ENCODE results near the gene KRT84. TPM values are rescaled to one million over a fixed set of nuclear protein-coding genes. Genes with fewer than 3 reads are reported as not detected.

The KRT84 gene
- polyA plus RNA-seq, 3 donors: not detected

DNA sequence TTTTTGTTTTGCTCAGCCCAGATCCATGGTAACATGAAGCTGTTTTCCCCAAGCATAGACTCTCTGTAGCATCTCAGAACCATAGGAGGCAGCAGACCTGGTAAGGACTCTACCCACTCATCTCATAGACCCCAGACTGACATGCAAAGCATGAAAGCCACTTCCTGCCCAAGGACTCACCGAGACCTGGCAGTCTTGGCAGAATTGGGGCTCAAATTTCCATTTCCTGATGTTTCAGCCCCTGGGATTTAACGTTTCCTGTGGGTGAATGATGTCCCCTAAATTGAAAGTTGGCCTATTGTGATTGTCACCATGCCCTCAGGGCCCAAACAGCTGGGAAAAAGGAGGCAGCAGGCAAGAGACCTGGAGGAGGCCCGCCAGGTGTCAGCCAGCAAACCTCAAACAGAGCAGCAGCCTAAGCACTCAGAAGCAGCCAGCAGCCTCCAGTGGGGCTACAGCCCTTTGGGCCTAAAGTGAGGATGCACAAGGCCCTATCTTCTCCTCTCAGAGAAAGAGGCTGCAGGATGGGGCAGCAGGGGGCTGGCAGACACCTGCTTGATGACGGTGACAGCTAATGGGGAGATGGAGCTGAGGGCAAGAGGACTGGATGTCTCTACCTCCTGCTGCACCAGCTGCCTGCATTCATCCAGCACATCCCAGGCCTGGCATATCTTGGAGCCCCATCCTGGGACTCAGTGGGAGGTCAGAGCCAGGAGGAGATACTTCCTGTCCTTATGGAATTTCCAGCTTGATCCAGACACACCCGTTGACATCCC is 26.7 kb downstream of the KRT84 start:
- Histone ChIP-seq H3K36me3 (replicated peaks in 1 of 2; ENCODE audit: control insufficient read depth in 1 of 2, insufficient read depth in 2 of 2, low read length in 2 of 2) (no peaks in the 10 kb centered on the region), H3K9ac (ENCODE audit: insufficient read depth, low read length, poor library complexity, severe bottlenecking) (no peak overlapping the region), H3K4me1 (ENCODE audit: control insufficient read depth in 1 of 2, insufficient read depth in 2 of 2, low read length in 2 of 2) (no peaks in the 10 kb centered on the region), H3K4me2 (replicated peaks; ENCODE audit: extremely low read depth, low read length, poor library complexity, severe bottlenecking) (no peak overlapping the region), H4K20me1 (ENCODE audit: insufficient read depth, low read length) (no peaks in the 10 kb centered on the region), H3K9me3 (replicated peaks in 1 of 2; ENCODE audit: control insufficient read depth in 1 of 2, insufficient read depth in 1 of 2, low read length in 2 of 2) (no peaks in the 10 kb centered on the region), H3K27ac (ENCODE audit: low read depth in 1 of 2, low read length in 2 of 2) (no peak overlapping the region), H3K79me2 (ENCODE audit: insufficient read depth, low read length) (no peaks in the 10 kb centered on the region), H2AFZ (ENCODE audit: insufficient read depth, low read depth, low read length, poor library complexity, severe bottlenecking) (no peak overlapping the region), H3K4me3 (replicated peaks in 1 of 3; ENCODE audit: low read depth in 2 of 3, low read length in 3 of 3) (no peak overlapping the region), H3K27me3 (ENCODE audit: control insufficient read depth in 2 of 2, insufficient read depth in 2 of 2, low read length in 2 of 2) (no peaks in the 10 kb centered on the region)
- H3K9me3 Mint-ChIP-seq: no peaks in the 10 kb centered on the region
- intact Hi-C loops (cut with micrococcal nuclease): no loop called here
- peaks cover 0 to 7% (median 3%) of the 10 kb centered on the region in 3 donors for H3K27me3 Mint-ChIP-seq (ENCODE audit: low read depth in 3 of 3)
- H3K27ac Mint-ChIP-seq: peak overlapping the region in 1 of 7 donors; percentile 33
- H3K36me3 Mint-ChIP-seq: no peaks in the 10 kb centered on the region
- 56% methylated on average over 5 of the region's 5 CpGs for WGBS (ENCODE audit: insufficient coverage)
- DNase-seq: no peak
- H3K4me3 Mint-ChIP-seq: no peak overlapping the region
- peaks cover 6% of the 10 kb centered on the region for H3K4me1 Mint-ChIP-seq
- TF ChIP-seq, protein P1, sequence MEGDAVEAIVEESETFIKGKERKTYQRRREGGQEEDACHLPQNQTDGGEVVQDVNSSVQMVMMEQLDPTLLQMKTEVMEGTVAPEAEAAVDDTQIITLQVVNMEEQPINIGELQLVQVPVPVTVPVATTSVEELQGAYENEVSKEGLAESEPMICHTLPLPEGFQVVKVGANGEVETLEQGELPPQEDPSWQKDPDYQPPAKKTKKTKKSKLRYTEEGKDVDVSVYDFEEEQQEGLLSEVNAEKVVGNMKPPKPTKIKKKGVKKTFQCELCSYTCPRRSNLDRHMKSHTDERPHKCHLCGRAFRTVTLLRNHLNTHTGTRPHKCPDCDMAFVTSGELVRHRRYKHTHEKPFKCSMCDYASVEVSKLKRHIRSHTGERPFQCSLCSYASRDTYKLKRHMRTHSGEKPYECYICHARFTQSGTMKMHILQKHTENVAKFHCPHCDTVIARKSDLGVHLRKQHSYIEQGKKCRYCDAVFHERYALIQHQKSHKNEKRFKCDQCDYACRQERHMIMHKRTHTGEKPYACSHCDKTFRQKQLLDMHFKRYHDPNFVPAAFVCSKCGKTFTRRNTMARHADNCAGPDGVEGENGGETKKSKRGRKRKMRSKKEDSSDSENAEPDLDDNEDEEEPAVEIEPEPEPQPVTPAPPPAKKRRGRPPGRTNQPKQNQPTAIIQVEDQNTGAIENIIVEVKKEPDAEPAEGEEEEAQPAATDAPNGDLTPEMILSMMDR (IDR thresholded peaks at IDR 0.05): no peak

DNA sequence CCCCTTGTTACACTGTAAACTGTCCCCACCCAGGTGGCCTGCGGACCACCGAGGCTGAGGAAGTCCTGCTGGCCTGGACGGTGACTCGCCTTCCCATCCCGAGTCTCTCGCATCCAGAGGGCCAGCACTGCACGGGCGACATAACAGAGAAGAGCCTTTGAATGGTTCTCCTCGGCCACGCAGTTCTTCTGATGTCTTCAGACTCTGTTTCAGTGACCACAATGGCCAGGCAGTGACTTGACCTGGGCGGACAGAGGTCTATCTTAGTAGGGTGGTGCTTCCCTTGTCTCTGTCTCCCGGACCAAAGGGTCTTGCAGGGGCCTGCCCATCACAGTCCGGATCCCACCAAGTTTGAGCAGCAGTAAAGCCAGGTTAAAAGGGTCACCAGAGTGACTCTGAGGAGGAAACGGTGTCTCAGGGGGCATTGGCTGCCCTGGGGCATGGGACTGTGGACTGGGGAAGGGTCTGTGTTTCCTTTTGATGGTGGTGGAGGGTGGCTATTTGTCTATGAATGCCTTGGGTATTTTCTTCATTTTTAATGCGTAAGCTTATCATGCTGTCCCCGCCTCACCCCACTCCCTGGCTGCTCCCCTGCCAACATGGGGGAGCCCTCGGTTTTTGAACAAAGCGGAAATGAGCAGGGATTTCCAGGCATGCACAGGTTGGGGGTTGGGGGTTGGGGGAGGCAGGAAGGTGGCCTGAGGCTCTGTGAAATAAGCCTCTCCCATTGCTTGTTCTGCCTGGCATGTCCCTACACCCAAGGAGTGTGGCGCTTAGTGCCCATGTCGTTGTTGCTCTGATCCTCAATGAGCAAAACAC is 28.5 kb downstream of the KRT84 start:
- Histone ChIP-seq H3K4me1 (ENCODE audit: control insufficient read depth in 1 of 2, insufficient read depth in 2 of 2, low read length in 2 of 2) (no peaks in the 10 kb centered on the region), H3K9me3 (replicated peaks in 1 of 2; ENCODE audit: control insufficient read depth in 1 of 2, insufficient read depth in 1 of 2, low read length in 2 of 2) (no peaks in the 10 kb centered on the region), H3K79me2 (ENCODE audit: insufficient read depth, low read length) (no peaks in the 10 kb centered on the region), H3K9ac (ENCODE audit: insufficient read depth, low read length, poor library complexity, severe bottlenecking) (no peak overlapping the region), H4K20me1 (ENCODE audit: insufficient read depth, low read length) (no peaks in the 10 kb centered on the region), H2AFZ (ENCODE audit: insufficient read depth, low read depth, low read length, poor library complexity, severe bottlenecking) (no peak overlapping the region), H3K4me2 (replicated peaks; ENCODE audit: extremely low read depth, low read length, poor library complexity, severe bottlenecking) (no peak overlapping the region), H3K36me3 (replicated peaks in 1 of 2; ENCODE audit: control insufficient read depth in 1 of 2, insufficient read depth in 2 of 2, low read length in 2 of 2) (no peaks in the 10 kb centered on the region), H3K4me3 (replicated peaks in 1 of 3; ENCODE audit: low read depth in 2 of 3, low read length in 3 of 3) (no peak overlapping the region), H3K27me3 (ENCODE audit: control insufficient read depth in 2 of 2, insufficient read depth in 2 of 2, low read length in 2 of 2) (no peaks in the 10 kb centered on the region), H3K27ac (ENCODE audit: low read depth in 1 of 2, low read length in 2 of 2) (no peak overlapping the region)
- peaks cover 0 to 14% (median 3%) of the 10 kb centered on the region in 3 donors for H3K27me3 Mint-ChIP-seq (ENCODE audit: low read depth in 3 of 3)
- no peaks in the 10 kb centered on the region for H3K36me3 Mint-ChIP-seq
- no peak for DNase-seq
- H3K4me1 Mint-ChIP-seq: peaks cover 6% of the 10 kb centered on the region
- WGBS (ENCODE audit: insufficient coverage): 97% methylated on average over 16 of the region's 20 CpGs
- no peak overlapping the region for H3K4me3 Mint-ChIP-seq
- intact Hi-C loops (cut with micrococcal nuclease): no loop called here
- no peaks in the 10 kb centered on the region for H3K9me3 Mint-ChIP-seq
- TF ChIP-seq, protein P1 (IDR thresholded peaks at IDR 0.05): no peak
- no peak overlapping the region for H3K27ac Mint-ChIP-seq

Data from CD14-positive monocyte (primary cell).